Suppressor macrophage (primary cell): ENCODE measurements around the gene CACNA1F.
A peak's percentile ranks its signal among the peaks of the same experiment; 100 is the strongest.

Experiments used
- DNase-seq, 4 experiments: peaks; one replicate each; pipeline ENCODE4 v3.0.0-alpha.2; 2020 to 2022
- total RNA-seq, 17 experiments: gene quantifications; one replicate each; lab custom pipeline; 2026; ENCODE audit warnings: mixed read lengths in 6 of 17, inconsistent platforms in 3 of 17; lab: John Stamatoyannopoulos, UW

The CACNA1F gene
- 0 to 2.2 (median 0.15) reads per million in 17 experiments for total RNA-seq

DNA sequence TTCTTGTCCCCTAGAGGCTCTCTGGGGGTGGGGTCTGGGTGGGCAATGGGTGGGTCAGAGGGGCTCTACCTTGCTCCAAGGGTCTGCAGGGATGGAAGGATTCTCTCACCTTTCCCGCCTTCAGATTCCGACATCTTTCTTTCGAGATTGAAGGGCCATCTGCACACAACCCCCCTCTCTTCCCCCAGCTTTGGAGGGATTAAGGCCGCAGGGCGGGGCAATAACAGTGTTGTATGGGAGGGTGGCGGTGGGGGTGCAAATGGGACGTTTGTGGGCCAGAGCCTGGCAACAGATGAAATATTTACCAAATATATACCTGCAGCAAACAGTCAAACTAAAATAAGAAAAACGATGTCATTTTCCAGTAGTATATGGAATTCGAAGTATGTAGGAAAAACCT, at the start of gene CACNA1F:
TSS of gene CACNA1F (minus strand) at position 165 of the 400 bp plus-strand sequence. CDS start at position 134, 31 bp downstream.
- no peak for DNase-seq

DNA sequence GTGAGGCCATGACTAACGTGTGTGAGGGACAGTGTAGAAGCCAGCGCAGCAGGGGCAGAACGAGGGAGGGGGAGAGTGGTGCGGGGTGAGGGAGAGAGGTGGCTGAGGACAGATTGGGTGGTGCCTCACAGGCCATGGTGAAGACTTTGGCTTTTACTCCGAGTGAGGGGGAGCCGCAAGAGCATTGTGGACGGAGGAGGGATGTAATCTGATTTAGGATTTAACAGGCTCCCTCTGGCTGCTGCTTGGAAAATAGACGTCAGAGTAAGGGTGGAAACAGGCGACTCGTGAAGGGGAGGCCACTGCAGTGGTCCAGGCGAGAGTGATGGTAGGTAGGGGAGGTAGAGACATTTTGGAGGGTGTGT, 49.5 kb upstream of the CACNA1F start:
- DNase-seq, result no peak

DNA sequence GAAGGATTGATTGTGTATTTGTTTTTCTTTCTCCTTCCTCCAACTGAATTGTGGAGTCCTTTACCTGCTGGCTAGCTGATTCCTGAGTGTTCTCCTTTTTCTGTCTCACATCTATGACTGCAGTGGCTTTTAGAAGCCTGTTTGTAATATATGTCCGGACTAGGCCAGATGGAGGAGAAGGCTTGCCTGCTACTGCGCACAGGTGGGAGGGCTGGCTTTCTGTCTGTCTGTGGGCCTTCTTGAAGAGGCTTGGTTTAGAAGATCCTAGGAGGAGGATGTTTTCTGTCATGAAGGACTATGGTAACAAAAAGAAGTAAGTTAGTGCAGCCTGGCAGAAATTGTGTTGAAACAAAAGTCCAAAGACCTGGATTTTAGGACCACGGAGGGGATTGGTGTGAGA, 44.9 kb upstream of the CACNA1F start:
- no peak for DNase-seq

DNA sequence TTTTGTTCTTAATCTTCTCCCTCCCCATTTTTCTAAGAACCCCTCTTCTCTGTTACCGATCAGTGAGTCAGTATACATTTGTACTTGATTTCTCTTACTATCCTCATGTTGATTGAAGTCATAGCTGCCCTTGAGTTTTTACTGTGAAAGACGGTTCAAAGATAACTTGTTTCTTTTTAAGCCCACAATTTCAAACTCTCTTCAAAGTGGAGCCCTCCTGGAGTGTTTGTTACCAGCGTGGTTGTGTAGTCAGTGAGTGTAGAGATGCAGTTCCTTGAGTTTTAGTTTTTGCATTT, 44.3 kb upstream of the CACNA1F start:
- DNase-seq, result no peak

DNA sequence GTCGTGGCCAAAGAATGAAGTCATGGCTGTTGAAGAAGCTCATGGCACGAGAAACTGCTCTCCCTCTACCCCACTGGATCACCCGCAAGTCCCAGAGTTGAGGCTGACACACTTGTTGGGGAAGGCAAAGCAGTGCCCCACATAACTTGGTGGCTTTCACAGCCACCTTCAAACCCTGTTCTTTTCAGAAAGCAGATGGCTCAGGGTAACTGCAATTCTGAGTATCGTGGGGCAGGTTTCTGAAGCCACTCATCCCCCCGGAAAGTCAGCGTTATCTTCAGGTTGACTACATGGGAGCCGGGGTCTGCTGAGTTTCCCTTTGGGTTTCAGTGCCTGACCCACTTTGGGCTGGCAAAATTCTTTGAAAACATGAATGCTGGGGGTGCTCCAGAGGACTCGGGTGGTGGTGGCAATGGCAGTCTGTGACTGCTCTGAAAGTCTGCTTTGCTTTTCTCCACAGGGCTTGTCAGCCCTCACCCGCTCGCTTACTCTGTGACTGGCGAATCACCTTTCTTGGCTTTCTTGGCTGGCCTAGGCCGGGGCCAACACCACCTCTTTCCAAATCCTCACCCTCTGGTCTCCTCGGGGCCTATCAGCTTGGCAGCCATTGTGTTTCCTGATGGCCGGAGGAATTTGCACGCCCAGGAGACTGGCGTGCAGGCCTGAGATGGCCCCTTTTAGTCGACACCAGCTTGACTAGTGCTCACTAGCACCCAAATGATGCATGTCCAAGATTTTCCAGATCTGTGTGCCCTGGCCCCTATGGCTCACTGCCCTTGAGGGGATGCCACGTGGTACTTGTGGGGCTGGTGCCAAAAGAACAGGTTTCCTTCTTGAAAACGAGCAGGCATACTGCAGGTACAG, 43.8 kb upstream of the CACNA1F start:
- no peak for DNase-seq

DNA sequence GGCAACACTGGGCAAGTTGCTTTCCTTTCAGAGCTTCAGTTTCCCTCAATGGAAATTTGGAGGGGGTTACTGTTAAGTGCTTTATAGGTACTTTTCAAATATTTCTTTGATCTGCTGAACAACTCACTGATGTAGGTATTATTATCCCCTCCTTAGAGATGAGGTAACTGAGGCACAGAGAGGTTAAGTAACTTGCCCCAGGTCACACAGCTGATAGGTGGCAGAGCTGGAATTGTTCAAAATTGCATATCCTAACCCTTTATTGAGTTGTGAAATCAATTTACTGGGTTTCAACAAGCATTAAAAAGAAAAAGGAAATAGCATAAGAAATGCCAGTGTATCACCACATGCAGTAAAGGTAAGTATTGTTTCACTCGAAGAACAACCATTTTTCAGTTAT, 43.1 kb upstream of the CACNA1F start:
- DNase-seq, result no peak

DNA sequence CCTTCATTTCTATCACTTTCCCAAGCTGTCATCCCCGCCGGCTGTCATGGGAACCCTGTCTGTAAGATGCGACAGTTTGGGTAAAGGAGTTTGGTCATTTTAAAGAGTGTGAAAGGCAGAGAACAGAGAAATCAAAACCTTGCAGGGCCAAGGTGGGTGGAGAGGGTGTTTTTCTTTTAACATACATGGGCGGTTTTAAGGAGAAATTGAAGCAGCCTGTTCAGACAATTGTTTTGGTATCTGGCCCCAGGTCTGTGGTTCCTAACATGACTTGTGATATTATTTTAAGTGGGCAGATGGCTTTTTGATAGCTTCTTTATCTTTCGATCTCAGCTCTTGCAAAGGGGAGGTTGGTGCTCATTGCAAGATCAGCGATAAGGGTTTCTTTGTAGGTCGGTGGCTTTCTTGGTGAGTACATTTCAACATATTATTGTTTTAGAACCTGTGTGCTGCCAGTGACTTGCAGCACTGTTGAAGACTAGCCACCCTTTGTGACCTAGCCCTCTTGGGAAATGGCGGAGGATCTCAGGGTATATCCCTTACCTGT, 40.1 kb upstream of the CACNA1F start:
- no peak for DNase-seq

DNA sequence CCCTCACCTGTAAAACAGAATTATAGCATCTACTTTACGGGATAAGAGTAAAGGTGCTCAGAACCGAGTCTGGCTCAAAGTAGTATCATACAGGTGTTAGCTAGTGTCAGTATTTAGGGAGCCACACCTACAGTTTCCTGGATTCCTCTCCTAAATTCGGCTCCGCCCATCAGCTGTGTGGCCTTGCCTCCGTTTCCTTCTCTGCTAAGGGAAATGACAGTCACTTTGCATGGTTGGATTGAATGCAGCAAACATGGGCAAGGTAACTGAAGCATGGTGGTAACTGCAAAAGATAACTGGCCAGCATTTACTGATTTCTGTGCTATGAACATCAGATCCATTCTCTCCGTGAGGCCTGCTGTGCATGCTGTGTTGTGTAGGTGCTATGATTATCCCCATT, 39.3 kb upstream of the CACNA1F start:
- DNase-seq, result no peak

DNA sequence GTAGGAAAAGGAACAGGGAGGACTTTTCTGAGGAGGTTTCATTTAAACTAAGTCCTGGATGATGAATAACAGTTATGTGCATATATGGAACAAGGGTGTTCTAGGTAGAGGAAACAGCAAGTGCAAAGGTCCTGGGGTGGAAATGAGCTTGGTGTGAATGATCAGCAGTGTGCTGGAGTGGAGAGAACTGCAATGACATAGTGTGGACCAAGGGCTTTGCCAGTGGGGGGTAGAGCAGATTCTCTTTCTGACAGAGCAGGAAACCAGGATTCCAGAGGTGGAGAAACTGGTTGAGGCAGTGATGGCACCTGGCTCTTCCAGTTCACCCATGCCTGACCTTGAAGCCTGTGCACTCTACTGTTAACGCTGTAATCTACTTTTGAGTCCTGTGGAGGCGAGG, 38.2 kb upstream of the CACNA1F start:
- no peak for DNase-seq

DNA sequence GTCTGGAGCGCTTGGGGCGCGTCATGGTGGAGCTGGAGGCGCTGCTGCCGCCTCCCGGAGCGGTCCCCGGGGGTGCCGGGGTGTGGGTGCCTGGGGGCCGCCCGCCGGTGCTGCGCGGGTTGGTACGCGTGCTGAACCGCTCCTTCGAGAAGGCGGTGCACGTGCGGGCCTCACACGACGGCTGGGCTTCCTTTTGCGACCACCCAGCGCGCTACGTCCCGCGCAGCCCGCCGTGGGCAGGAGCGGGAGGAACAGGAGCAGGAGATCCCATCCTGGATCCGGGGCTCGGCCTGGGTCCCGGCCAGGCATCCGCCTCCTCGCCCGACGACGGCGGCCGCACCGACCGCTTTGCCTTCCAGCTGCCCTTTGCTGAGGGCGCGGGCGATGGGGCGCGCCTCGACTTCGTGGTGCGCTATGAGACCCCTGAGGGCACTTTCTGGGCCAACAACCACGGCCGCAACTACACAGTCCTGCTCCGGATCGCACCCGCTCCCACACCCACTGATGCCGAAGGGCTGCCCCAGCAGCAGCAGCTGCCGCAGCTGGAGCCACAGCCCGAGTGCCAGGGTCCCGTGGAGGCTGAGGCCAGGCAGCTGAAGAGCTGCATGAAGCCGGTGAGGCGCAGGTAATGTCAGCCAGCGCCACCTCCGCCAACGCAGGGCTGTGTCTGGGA, 37.2 kb upstream of the CACNA1F start:
- no peak for DNase-seq

DNA sequence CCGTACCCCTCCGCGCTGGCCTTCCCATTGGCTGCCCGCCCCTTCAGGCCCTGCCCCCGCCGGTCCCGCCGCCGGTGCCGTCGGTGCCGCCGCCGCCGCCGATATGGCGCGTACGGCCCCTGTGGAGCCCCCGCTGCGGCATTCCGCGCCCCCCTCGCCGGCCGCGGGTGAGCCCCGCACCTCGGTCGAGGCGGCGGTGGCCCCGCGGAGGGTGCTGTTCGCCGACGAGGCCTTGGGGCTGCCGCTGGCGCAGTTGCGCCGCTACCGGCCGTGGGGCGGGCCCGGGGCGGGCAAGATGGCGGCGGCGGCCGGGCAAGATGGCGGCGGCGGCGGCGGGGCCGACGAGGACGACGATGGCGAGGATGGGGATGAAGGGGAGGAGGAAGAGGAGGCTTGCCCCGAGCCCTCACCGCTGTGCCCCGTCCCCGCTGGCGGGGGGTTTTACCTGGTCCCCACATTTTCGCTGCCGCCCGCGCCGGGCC, 36.7 kb upstream of the CACNA1F start, which contains the start of gene PPP1R3F:
TSS of gene PPP1R3F (plus strand) at position 27 of the 482 bp plus-strand sequence. CDS start at position 104, 77 bp downstream.
- DNase-seq, result peak in 1 of 4 experiments; percentile 96

DNA sequence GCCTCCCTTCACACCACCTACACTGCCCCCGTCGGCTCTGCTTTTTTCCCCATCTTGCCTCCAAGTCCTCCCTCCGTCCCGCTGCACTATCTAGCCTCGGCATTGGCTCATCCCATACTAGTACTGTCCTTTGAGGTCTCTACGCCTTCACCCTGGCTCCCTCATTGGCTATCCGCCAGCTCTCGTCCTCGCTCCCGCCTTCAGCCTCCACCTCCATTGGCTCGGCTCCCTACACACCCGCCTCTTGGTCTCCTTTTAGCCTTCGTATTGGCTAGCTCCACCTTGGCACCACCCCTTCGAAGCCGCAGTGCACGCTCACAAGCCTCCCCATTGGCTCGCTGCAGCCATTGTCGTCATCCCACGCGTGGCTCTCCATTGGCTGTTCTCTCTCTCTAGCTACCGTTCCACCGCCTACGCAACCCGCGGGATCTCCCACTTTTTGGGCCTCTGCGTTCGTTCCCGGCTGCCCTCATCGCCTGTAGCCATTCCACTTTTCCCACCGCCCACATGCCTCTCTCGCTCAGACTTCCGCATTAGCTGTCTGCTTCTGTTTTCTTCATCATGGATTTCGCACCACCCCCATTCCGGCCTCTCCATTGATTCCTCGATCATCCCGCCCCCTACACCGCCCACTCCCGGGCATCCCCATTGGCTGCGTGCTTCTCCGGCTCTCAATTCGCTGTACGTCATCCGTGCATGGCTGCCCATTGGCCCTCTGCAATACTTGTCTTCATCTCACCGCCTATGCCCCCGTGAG, 36.0 kb upstream of the CACNA1F start:
- peak; percentile 95 to 98 (median 96) for DNase-seq

DNA sequence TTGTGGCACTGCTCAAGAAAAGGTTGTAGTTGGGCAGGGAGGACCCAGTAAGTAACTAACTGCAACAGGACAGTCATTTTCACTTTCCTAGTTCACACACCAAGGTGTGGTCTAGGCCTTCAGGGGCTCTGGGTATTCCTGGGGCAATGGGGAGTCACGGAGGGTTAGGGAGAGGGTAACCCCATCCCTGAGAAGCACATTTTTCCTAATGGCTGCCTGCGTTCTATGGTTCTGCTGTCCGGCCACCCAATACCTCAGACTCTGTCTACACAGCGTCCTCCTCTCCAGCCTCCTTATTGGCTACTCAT, 35.5 kb upstream of the CACNA1F start:
- DNase-seq, result no peak

DNA sequence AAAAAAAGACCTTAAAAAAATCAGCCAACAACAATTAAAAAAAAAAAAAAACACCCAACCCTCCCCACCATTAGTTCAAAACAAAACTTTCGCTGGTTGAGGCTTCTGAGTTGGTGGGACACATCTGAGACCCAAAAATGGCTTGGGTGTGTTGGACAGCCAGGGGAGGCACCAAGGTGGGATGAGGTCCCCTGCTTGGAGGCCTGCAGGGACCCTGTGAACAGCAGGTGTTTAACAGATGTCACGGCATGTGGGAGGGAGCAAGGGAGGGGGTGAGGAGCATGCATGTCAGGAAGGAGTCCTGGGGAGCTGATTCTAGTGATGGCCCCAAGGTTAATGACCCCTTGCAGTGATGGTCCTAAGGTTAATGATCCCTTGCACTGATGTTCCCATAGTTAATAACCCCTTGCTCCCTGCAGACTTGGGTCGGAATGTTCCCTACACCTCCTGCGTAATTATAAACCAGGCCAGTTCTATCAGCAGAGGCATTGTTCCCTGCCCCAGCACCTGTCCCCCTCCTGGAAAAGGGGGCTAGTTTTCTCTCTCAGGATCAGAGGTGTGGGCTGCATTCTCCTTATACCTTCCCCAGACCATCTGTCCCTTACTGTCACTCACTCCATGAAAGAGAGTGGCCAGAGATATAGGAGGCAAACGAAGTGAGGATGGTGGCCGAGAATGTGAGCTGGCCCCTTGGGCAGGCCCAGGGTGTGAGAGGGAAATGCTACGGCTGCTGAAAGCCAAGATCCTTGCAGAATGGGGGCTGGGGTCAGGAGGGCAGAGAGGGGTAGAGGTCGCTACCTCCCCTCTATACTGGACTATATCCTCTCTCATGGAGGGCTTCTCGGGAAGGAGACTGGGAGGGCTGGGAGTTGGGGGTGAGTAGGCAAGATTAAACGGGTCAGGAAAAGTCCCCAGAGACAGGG, 33.6 kb upstream of the CACNA1F start:
- DNase-seq, result no peak

DNA sequence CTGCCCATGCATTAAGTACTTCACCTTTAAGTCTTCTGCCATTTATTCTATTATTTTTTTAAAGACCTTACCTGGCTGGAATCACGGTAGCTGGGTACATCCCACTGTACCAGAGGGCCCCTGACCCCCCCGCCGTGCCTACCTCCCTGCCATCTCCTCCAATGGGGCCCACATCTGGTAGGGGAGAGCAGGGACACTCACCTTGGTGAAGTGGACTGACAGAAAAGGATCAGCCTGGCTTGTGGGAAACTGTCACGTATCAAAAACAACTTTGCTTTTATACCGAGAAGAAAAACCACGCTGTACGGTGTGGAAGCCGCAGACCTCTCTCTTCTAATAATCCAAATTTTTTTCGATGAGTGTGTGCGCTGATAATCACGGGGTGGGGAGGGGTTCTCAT, 31.3 kb upstream of the CACNA1F start, which contains the start of gene FOXP3:
TSS of gene FOXP3 (minus strand) at position 251 of the 400 bp plus-strand sequence. CDS start 6,205 bp downstream, outside the sequence.
- no peak for DNase-seq

DNA sequence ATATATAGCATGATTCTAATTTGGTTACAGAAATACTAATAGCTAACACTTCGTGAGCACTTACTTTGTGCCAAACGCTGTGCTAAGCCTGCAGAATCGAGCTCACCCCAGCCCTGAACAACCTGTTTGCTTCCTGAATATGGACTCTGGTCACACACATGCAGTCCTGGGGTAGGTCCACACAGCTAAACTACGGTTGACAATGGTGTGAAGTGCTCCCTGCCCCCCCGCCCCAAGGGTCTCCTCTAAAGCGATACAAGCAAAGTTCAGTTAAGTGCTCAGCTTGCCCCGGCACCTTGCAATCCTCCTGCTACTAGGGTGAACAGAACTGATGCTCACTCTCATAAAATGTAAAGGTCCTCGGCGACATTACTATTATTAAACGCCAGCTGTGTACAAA, 30.5 kb upstream of the CACNA1F start:
- no peak for DNase-seq

DNA sequence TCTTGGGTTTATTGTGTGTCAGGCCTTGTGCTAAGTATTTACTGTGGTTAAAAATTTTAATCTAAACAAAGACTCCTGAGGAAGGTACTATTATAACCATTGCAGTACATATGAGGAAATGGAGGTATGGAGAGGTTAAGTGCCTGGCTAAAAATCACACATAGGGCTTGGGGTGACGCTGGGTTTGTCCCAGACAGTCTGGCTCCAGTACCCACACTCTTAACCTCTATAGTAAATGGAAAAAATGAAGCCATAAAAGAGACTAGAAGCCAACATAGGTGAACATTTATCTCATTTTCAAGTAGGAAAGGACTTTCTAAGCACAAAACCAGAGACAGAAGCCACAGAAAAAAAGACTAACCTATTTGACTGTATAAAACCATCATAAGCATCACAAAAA, 29.5 kb upstream of the CACNA1F start:
- no peak for DNase-seq

DNA sequence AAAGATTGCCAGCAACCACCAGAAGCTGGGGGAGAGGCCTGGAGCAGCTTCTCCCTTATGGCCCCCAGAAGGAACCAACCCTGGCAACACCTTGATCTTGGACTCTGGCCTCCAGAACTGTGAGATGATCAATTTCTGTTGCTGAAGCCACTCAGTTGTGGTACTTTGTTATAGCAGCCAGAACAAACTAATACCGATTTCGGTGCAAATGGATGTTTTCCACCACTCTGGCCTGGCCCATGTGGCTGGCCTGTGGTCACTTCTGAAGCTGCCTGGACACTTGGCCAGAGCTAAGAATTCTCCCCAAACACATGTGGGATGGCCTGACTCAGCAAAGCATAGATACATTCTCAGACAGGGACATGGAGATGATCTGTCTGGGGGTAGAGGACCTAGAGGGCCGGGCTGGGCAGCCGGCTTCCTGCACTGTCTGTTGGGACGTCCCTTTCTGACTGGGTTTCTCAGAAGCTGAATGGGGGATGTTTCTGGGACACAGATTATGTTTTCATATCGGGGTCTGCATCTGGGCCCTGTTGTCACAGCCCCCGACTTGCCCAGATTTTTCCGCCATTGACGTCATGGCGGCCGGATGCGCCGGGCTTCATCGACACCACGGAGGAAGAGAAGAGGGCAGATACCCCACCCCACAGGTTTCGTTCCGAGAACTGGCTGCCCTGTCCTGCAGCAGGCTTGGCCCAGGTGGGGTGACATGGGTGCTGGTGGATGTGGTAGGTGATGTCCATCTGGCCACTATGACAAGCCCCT, 27.3 kb upstream of the CACNA1F start:
- no peak for DNase-seq

DNA sequence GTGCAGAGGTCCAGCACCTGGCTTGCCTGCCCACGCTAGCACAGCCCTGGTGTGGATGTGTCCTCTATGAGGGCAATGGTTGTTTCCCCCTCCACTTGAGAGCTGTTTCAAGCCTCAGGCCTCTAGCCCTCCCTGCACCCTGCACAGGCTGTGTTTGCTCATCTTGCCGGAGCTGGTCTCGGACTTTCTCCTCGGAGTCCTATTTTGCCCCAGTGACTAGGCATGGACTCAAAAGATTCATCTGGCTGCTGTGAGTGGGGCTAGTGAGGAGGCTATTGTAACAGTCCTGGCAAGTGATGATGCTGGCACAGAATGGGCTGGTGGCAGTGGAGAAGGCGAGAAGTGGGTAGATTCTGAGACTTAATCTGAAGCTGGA, 25.6 kb upstream of the CACNA1F start:
- DNase-seq, result no peak

DNA sequence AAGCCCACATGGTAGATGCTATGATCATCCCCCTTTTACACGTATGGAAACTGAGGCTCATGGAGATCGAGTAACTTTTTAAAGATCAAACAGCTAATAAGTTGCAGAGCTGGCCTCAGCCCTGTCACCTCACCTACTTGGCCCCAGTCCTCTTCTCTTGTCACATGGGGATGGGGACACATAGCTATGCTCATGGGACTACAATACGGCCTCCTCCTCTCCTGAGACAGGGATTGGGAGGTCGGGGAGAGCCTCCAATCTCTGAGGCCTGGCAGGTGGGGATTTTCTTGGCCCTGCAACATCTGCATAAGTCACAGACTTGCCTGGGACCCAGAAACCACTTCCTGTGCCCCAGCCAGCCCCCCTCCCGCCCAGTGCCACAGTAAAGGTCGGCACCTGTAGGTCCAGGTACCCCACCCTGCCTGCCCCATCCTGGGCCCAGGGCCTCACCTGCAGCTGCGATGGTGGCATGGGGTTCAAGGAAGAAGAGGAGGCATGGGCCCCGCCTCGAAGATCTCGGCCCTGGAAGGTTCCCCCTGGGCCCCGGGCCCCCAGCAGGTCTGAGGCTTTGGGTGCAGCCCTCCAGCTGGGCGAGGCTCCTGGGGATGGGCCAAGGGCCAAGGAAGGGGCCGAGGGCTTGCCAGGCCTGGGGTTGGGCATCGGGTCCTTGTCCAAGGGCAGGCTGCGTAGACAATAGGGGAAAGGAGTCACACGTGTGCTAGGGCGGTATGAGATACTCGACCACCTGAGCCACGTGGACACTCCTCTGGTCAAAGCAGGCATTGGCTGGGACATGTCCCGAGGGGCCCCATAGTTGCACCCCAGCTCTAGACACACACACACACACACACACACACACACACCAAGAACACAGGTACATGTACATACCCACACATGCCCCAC, 25.0 kb upstream of the CACNA1F start:
- DNase-seq, result no peak
